LHCN-M2 (cell line): Measurements from ENCODE around the gene ASAH2. TPM values are rescaled to one million over a fixed set of nuclear protein-coding genes. Genes with fewer than 3 reads are reported as not detected.

ENCODE experiments used
- total RNA-seq: library from RNA; depleted of rRNA; stranded (reverse); fragments of >200 nt; gene quantifications from 2 replicates; pipeline ENCODE4 v1.2.3, GENCODE V29; 2014; rRNA removed

Gene ASAH2
- total RNA-seq, 1 experiment from 2014 or later, result 0.80 TPM

Other genes with a start within 250 kb of the ASAH2 start
- 31.9 and 43.8 TPM in 2 replicates for gene WASHC2A, start 183.6 kb downstream of the ASAH2 start, total RNA-seq